H1 (cell line): Measurements from ENCODE around the gene ALOX15B. TPM values are rescaled to one million over a fixed set of nuclear protein-coding genes. Genes with fewer than 3 reads are reported as not detected.

ENCODE experiments used
- CTCF ChIA-PET: fragments of 300-600 bp; sonication (Branson Sonifier 250); formaldehyde crosslinking; loops from one replicate; lab custom pipeline; 2021; ENCODE audit not compliant: partially characterized antibody; lab: Charles Lee
- POLR2A ChIA-PET: fragments of 300-600 bp; sonication (Branson Sonifier 250); formaldehyde crosslinking; loops from one replicate; lab custom pipeline; 2021; ENCODE audit warnings: inconsistent platforms; ENCODE audit not compliant: partially characterized antibody; lab: Charles Lee
- DNase-seq, 2 experiments: peaks; one replicate each; pipeline versions ENCODE4 v3.0.0 to v3.0.0-alpha.2; 2010 to 2022; ENCODE audit warnings: low spot score in 2 of 2, low read depth in 1 of 2, mixed read lengths in 1 of 2
- FAIRE-seq: peaks from 2 replicates; lab custom pipeline; 2011; peaks lifted over from hg19 to GRCh38; lab: Jason Lieb, UNC
- H2AFZ ChIP-seq: 2 replicates; pipeline ENCODE4 v1.8.1; 2012; ENCODE audit warnings: low read length, inconsistent platforms
- H2AK5ac ChIP-seq: 2 replicates; pipeline ENCODE4 v1.6.1; 2013; ENCODE audit warnings: low read depth, low read length
- H2BK120ac ChIP-seq: replicated peaks from 2 replicates; pipeline ENCODE3; 2013; ENCODE audit warnings: low read depth, low read length, inconsistent platforms
- H2BK12ac ChIP-seq: 2 replicates; pipeline ENCODE4 v1.6.1; 2013; ENCODE audit warnings: low read depth, low read length
- H2BK15ac ChIP-seq: 2 replicates; pipeline ENCODE4 v1.6.1; 2013; ENCODE audit warnings: low read length
- H2BK20ac ChIP-seq: 2 replicates; pipeline ENCODE4 v1.6.1; 2013; ENCODE audit warnings: low read length
- H2BK5ac ChIP-seq: 2 replicates; pipeline ENCODE4 v1.6.1; 2013; ENCODE audit warnings: low read depth, low read length
- H3K14ac ChIP-seq: 2 replicates; pipeline ENCODE4 v1.6.1; 2013; ENCODE audit warnings: inconsistent platforms; ENCODE audit not compliant: insufficient read length
- H3K18ac ChIP-seq: 2 replicates; pipeline ENCODE4 v1.6.1; 2013; ENCODE audit warnings: low read length; ENCODE audit errors: extremely low read depth
- H3K23ac ChIP-seq: 2 replicates; pipeline ENCODE4 v1.6.1; 2013; ENCODE audit warnings: inconsistent platforms; ENCODE audit not compliant: insufficient read length
- H3K23me2 ChIP-seq: 2 replicates; pipeline ENCODE4 v1.6.1; 2013; ENCODE audit warnings: low read depth, low read length
- H3K27ac ChIP-seq: 2 replicates; pipeline ENCODE4 v1.6.1; 2011; ENCODE audit warnings: low read depth, low read length, inconsistent platforms
- H3K27me3 ChIP-seq, 4 experiments: replicated peaks in 1 of 4; 1 replicate in 1 of 4; 2 replicates in 3 of 4; pipeline versions ENCODE4 v1.6.1 to v1.8.1; 2011 to 2013; ENCODE audit warnings: low read length in 3 of 4, mild to moderate bottlenecking in 3 of 4, inconsistent platforms in 2 of 4, mixed read lengths in 2 of 4, moderate library complexity in 1 of 4; ENCODE audit not compliant: control insufficient read depth in 3 of 4, insufficient read depth in 3 of 4; ENCODE audit errors: extremely low read depth in 1 of 4
- H3K36me3 ChIP-seq, 4 experiments: 2 replicates each; pipeline versions ENCODE4 v1.6.1 to v1.8.1; 2011 to 2013; ENCODE audit warnings: mild to moderate bottlenecking in 4 of 4, low read length in 3 of 4, moderate library complexity in 2 of 4, control low read depth in 1 of 4, inconsistent platforms in 1 of 4; ENCODE audit not compliant: insufficient read depth in 4 of 4, control insufficient read depth in 2 of 4
- H3K4ac ChIP-seq: replicated peaks from 2 replicates; pipeline ENCODE3; 2013; ENCODE audit warnings: low read length, low read depth, mixed read lengths, inconsistent platforms; ENCODE audit not compliant: insufficient read length
- H3K4me1 ChIP-seq, 4 experiments: replicated peaks in 1 of 4; 1 replicate in 1 of 4; 2 replicates in 3 of 4; pipeline versions ENCODE4 v1.6.1 to v1.8.1; 2011 to 2013; ENCODE audit warnings: low read length in 3 of 4, inconsistent platforms in 2 of 4, mixed read lengths in 1 of 4; ENCODE audit not compliant: insufficient read depth in 4 of 4, control insufficient read depth in 3 of 4
- H3K4me2 ChIP-seq, 2 experiments: 2 replicates each; pipeline versions ENCODE4 v1.6.1 to v1.8.1; 2011 to 2013; ENCODE audit warnings: low read depth in 2 of 2, low read length in 2 of 2, control low read depth in 1 of 2, inconsistent platforms in 1 of 2, mild to moderate bottlenecking in 1 of 2; ENCODE audit not compliant: insufficient read depth in 1 of 2
- H3K4me3 ChIP-seq, 4 experiments: fragments of 200-600, 300-600 bp in 1 of 4; sonication (generic), shearing (Covaris generic), sonication (Bioruptor Twin) in 1 of 4; 2 replicates each; pipeline versions ENCODE4 v1.5.1 to v1.8.1; 2011 to 2016; ENCODE audit warnings: low read length in 4 of 4, low read depth in 3 of 4, control low read depth in 2 of 4, inconsistent platforms in 2 of 4, mild to moderate bottlenecking in 2 of 4, mixed read lengths in 1 of 4, moderate library complexity in 1 of 4; ENCODE audit not compliant: insufficient read depth in 2 of 4; ENCODE audit errors: extremely low read depth in 1 of 4
- H3K56ac ChIP-seq: replicated peaks from 2 replicates; pipeline ENCODE3; 2013; ENCODE audit warnings: low read depth, mild to moderate bottlenecking, mixed read lengths, low read length, inconsistent platforms; ENCODE audit not compliant: insufficient read length
- H3K79me1 ChIP-seq: 2 replicates; pipeline ENCODE4 v1.6.1; 2013; ENCODE audit warnings: low read depth, low read length, control low read depth
- H3K79me2 ChIP-seq, 2 experiments: 2 replicates each; pipeline versions ENCODE4 v1.6.1 to v1.8.1; 2012 to 2013; ENCODE audit warnings: low read length in 2 of 2, mild to moderate bottlenecking in 2 of 2, inconsistent platforms in 1 of 2; ENCODE audit not compliant: insufficient read depth in 2 of 2, control insufficient read depth in 1 of 2
- H3K9ac ChIP-seq, 4 experiments: replicated peaks in 1 of 4; 1 replicate in 1 of 4; 2 replicates in 3 of 4; pipeline versions ENCODE4 v1.6.1 to v1.8.1; 2011 to 2013; ENCODE audit warnings: low read depth in 3 of 4, low read length in 3 of 4, control low read depth in 2 of 4, mild to moderate bottlenecking in 2 of 4, moderate library complexity in 2 of 4, inconsistent platforms in 1 of 4; ENCODE audit errors: extremely low read depth in 1 of 4
- H3K9me3 ChIP-seq, 2 experiments: 2 replicates each; pipeline versions ENCODE4 v1.6.1 to v1.8.1; 2012 to 2013; ENCODE audit warnings: mild to moderate bottlenecking in 2 of 2, moderate library complexity in 2 of 2, control low read depth in 1 of 2, inconsistent platforms in 1 of 2, low read depth in 1 of 2, low read length in 1 of 2, mixed read lengths in 1 of 2; ENCODE audit not compliant: insufficient read depth in 2 of 2
- H4K20me1 ChIP-seq, 2 experiments: replicated peaks in 1 of 2; 2 replicates each; pipeline versions ENCODE3 to v1.8.1; 2011 to 2013; ENCODE audit warnings: inconsistent platforms in 2 of 2, low read length in 2 of 2, mild to moderate bottlenecking in 1 of 2; ENCODE audit not compliant: insufficient read depth in 2 of 2, control insufficient read depth in 1 of 2
- H4K5ac ChIP-seq: 2 replicates; pipeline ENCODE4 v1.6.1; 2013; ENCODE audit warnings: low read length, low read depth, mixed read lengths, inconsistent platforms; ENCODE audit not compliant: insufficient read length
- H4K8ac ChIP-seq: 2 replicates; pipeline ENCODE4 v1.8.0; 2013; ENCODE audit warnings: mild to moderate bottlenecking, moderate library complexity, low read length, inconsistent platforms; ENCODE audit not compliant: insufficient read depth; ENCODE audit errors: extremely low read depth
- H4K91ac ChIP-seq: replicated peaks from 2 replicates; pipeline ENCODE3; 2013; ENCODE audit warnings: low read length, mixed read lengths, inconsistent platforms; ENCODE audit not compliant: insufficient read length
- BACH1 ChIP-seq: IDR thresholded peaks from 2 replicates; pipeline ENCODE4 v1.6.1; 2012; ENCODE audit warnings: low read length, improper control_type of control experiment
- BCL11A ChIP-seq, 2 experiments: IDR thresholded peaks; one replicate each; pipeline ENCODE4 v1.6.1; 2011; ENCODE audit warnings: low read depth in 2 of 2, low read length in 2 of 2, mild to moderate bottlenecking in 2 of 2
- CBX8 ChIP-seq: fragments of 300-800, 300-1000 bp; sonication (generic); IDR thresholded peaks from 2 replicates; pipeline ENCODE4 v1.7.1; 2016; ENCODE audit warnings: low read depth, low read length, borderline replicate concordance
- CEBPB ChIP-seq: IDR thresholded peaks from 2 replicates; pipeline ENCODE4 v1.6.1; 2012; ENCODE audit warnings: low read depth, low read length
- EZH2 ChIP-seq: fragments of 200-600 bp; sonication (generic); IDR thresholded peaks from 2 replicates; pipeline ENCODE4 v1.7.1; 2012; ENCODE audit warnings: low read depth, mild to moderate bottlenecking, moderate library complexity, low read length, inconsistent platforms; ENCODE audit not compliant: severe bottlenecking
- GTF2F1 ChIP-seq: IDR thresholded peaks from 2 replicates; pipeline ENCODE4 v1.6.1; 2012; ENCODE audit warnings: low read depth, low read length, improper control_type of control experiment, borderline replicate concordance
- JUN ChIP-seq: IDR thresholded peaks from 2 replicates; pipeline ENCODE4 v1.6.1; 2011; ENCODE audit warnings: low read depth, mild to moderate bottlenecking, improper control_type of control experiment, low read length
- MAFK ChIP-seq: IDR thresholded peaks from 2 replicates; pipeline ENCODE4 v1.6.1; 2012; ENCODE audit warnings: low read depth, mild to moderate bottlenecking, improper control_type of control experiment, low read length
- SAP30 ChIP-seq: fragments of 300-600 bp; sonication (generic); IDR thresholded peaks from 2 replicates; pipeline ENCODE4 v1.7.1; 2012; ENCODE audit warnings: low read length, moderate library complexity, mild to moderate bottlenecking, inconsistent platforms; ENCODE audit not compliant: insufficient read depth, insufficient replicate concordance
- ZNF274 ChIP-seq: IDR thresholded peaks from 2 replicates; pipeline ENCODE4 v1.7.0; 2012; ENCODE audit warnings: low read length, borderline replicate concordance; ENCODE audit errors: extremely low read depth
- WGBS, 2 experiments: shearing (Covaris generic) in 1 of 2; methylation state at CpG; one replicate each; pipeline versions ENCODE4 v1.1.6 to v1.1.7; 2013 to 2015; ENCODE audit warnings: low lambda C conversion rate in 2 of 2, mixed read lengths in 2 of 2, inconsistent platforms in 1 of 2, low coverage in 1 of 2, missing lambda C conversion rate in 1 of 2; ENCODE audit not compliant: insufficient replicate concordance in 2 of 2, insufficient coverage in 1 of 2, insufficient read length in 1 of 2; ENCODE audit errors: extremely low coverage in 1 of 2, missing lambda C conversion rate in 1 of 2; 5-methylcytosine and 5-hydroxymethylcytosine counted together
- polyA plus RNA-seq, 7 experiments: library from polyadenylated mRNA; depleted of rRNA in 3 of 7; stranded (reverse) in 5 of 7; unstranded in 2 of 7; fragments of >200 nt in 5 of 7; fragments of 200-250 nt in 2 of 7; gene quantifications; 1 replicate in 5 of 7; 2 replicates in 1 of 7; 4 replicates in 1 of 7; pipeline versions ENCODE4 v1.2.1 to v1.2.3, GENCODE V29; 2011 to 2013; ENCODE audit warnings: missing spikeins in 2 of 7, mixed read lengths in 2 of 7
- total RNA-seq: library from RNA; stranded (reverse); fragmentation: NEBNext Ultra II Directional; extraction: Animal tissue kit (Norgen Biotek cat#: 25700); gene quantifications from 2 replicates; pipeline ENCODE4 v1.2.1, GENCODE V29; 2021

Gene ALOX15B
- total and polyA plus RNA-seq, 2 of the 8 experiments (the other 6 are each of a cell fraction or from before 2014, with no cell fraction given) = 0.63 to 0.91 TPM

GRCh38 chr17:7995724-7996123 is 43.1 kb upstream of the ALOX15B start:
- no peak overlapping the region for H3K4me2 ChIP-seq
- no peak overlapping the region for H3K18ac ChIP-seq
- no peak overlapping the region for H4K8ac ChIP-seq
- H3K4me3 ChIP-seq = no peak overlapping the region
- ChIA-PET CTCF (interaction anchor here (0.5 to 1.2 kb wide), 4 partner anchors 22 to 353 kb away, joined by 3 read pairs; no protein-coding TSS in a partner anchor), POLR2A (no interaction called here)
- H3K23ac ChIP-seq = no peak overlapping the region
- H2BK120ac ChIP-seq = no peak overlapping the region
- H4K91ac ChIP-seq = no peak overlapping the region
- H3K79me2 ChIP-seq = no peaks in the 10 kb centered on the region
- H3K14ac ChIP-seq = no peak overlapping the region
- H2AFZ ChIP-seq = no peak overlapping the region
- no peak overlapping the region for H3K4ac ChIP-seq
- H2BK5ac ChIP-seq = no peak overlapping the region
- H2BK20ac ChIP-seq = no peak overlapping the region
- H3K27me3 ChIP-seq = peaks cover 0 to 4% (median 1%) of the 10 kb centered on the region in 4 experiments; a peak in 2 of 7 replicates
- DNase-seq (no peak), FAIRE-seq (no peak)
- H4K20me1 ChIP-seq = peaks cover 0 to 4% of the 10 kb centered on the region in 2 experiments
- no peak overlapping the region for H2BK12ac ChIP-seq
- H3K79me1 ChIP-seq = no peaks in the 10 kb centered on the region
- H2BK15ac ChIP-seq = no peak overlapping the region
- H3K4me1 ChIP-seq = peaks cover 0 to 2% (median 0%) of the 10 kb centered on the region in 4 experiments; a peak in 1 of 7 replicates
- no peaks in the 10 kb centered on the region for H3K23me2 ChIP-seq
- no peak overlapping the region for H3K56ac ChIP-seq
- 96% methylated on average over 2 of the region's 2 CpGs; no CpG with 5 or more reads in 1 of the 2 experiments for WGBS, 2 experiments
- H3K27ac ChIP-seq = no peak overlapping the region
- H3K9ac ChIP-seq = no peak overlapping the region
- TF ChIP-seq GTF2F1 (no peak), SAP30 (no peak), CBX8 (no peak), BCL11A (IDR thresholded peaks at IDR 0.05; ENCODE audit: low read depth in 2 of 2, low read length in 2 of 2) (no peak), BACH1 (no peak), MAFK (no peak), ZNF274 (no peak), CEBPB (no peak), EZH2 (no peak), JUN (no peak)
- H3K36me3 ChIP-seq = no peaks in the 10 kb centered on the region
- H3K9me3 ChIP-seq = no peaks in the 10 kb centered on the region
- H4K5ac ChIP-seq = no peak overlapping the region
- no peak overlapping the region for H2AK5ac ChIP-seq
